GM23248 (cell line): ENCODE measurements around the gene TOPBP1.

ENCODE experiments used
- EZH2 ChIP-seq: fragments of 200-600 bp; sonication (generic); IDR thresholded peaks from 2 replicates; pipeline ENCODE4 v1.6.1; 2018; ENCODE audit warnings: antibody characterized with exemption, mild to moderate bottlenecking; ENCODE audit not compliant: insufficient read depth, poor library complexity, severe bottlenecking
- EZH2phosphoT487 ChIP-seq: fragments of 200-600 bp; sonication (generic); IDR thresholded peaks from 2 replicates; pipeline ENCODE4 v1.6.1; 2018; ENCODE audit warnings: antibody characterized with exemption, moderate library complexity, mild to moderate bottlenecking, low read depth; ENCODE audit not compliant: insufficient read depth

DNA sequence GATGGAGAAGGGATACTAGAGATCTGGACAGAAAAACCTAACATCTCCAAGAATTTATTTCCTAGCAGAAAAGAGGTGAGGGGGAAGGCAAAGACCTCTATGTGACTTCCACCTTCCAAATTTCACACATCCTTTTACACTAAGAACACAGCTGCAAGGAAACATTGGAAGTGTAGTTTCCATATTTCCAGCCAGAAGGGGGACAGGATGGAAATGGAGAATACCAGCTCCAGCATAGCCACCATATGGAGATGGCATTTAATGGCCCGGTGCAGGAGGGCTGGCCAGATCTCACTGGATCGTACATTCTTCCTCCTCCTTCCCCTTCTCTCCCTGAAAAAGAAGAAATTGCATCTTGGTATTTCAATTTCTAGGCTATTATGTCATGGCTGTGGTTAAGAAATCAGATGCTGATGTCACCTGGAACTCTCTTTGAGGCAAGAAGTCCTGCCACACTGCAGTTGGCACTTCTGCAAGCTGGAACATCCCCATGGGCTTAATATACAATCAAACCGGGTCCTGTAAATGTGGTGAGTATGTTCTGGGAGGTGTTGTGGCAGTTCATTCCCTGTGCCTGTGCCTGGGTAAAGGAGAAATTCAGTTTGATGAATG, 47.5 kb upstream of the TOPBP1 start:
- no peak for TF ChIP-seq EZH2
- TF ChIP-seq EZH2phosphoT487: no peak
